Stimulated activated effector memory CD8-positive, alpha-beta T cell treated with anti-CD3 and anti-CD28 coated beads, Interleukin-12 subunit alpha, Interleukin-12 subunit beta, amount 100 ng/mL, for 72 hours (primary cell): ENCODE data around the gene MUC20.
A peak's percentile ranks its signal among the peaks of the same experiment; 100 is the strongest.
"Not testable (repeated sequence)": the region's sequence is repeated elsewhere in the genome, so short reads cannot be mapped to it uniquely, and the experiment has no call there.

Experiments used
- ATAC-seq: fragments of 150-1000 bp; cut with Tn5 transposase; 2 replicates; pipeline ENCODE4 v1.10.0; 2021
- DNase-seq, 2 donors: peaks; one replicate each; pipeline ENCODE4 v3.0.0; 2021 to 2022; ENCODE audit warnings: low spot score in 2 of 2
- H3K27ac Mint-ChIP-seq: one replicate; pipeline ENCODE4 v1.8.0; 2022; ENCODE audit warnings: mild to moderate bottlenecking, mixed read lengths
- H3K36me3 Mint-ChIP-seq: one replicate; pipeline ENCODE4 v1.8.0; 2022; ENCODE audit warnings: mild to moderate bottlenecking, mixed read lengths
- H3K4me1 Mint-ChIP-seq: one replicate; pipeline ENCODE4 v1.8.0; 2022; ENCODE audit warnings: mixed read lengths
- H3K4me3 Mint-ChIP-seq: one replicate; pipeline ENCODE4 v1.8.0; 2022; ENCODE audit warnings: mild to moderate bottlenecking, mixed read lengths
- H3K9me3 Mint-ChIP-seq: one replicate; pipeline ENCODE4 v1.8.0; 2022; ENCODE audit warnings: mixed read lengths

MUC20 gene

DNA sequence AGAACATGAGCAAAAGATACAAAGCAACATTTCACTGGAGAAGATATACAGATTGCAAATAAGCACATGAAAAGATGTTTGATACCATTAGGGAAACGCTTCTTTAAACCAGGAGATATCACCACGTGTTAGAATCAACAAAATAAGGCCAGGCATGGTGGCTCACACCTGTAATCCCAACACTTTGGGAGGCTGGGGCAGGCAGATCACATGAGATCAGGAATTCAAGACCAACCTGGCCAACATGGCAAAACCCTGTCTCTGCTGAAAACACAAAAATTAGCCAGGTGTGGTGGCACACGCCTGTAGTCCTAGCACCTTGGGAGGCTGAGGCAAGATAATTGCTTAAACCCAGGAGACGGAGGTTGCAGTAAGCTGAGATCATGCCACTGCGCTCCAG, 20.5 kb upstream of the MUC20 start:
- DNase-seq (no peak), ATAC-seq (no peak)
- Mint-ChIP-seq H3K4me1 (peaks cover 31% of the 10 kb centered on the region), H3K36me3 (peaks cover 63% of the 10 kb centered on the region), H3K27ac (peak overlapping the region; percentile 7), H3K4me3 (no peak overlapping the region), H3K9me3 (no peaks in the 10 kb centered on the region)

DNA sequence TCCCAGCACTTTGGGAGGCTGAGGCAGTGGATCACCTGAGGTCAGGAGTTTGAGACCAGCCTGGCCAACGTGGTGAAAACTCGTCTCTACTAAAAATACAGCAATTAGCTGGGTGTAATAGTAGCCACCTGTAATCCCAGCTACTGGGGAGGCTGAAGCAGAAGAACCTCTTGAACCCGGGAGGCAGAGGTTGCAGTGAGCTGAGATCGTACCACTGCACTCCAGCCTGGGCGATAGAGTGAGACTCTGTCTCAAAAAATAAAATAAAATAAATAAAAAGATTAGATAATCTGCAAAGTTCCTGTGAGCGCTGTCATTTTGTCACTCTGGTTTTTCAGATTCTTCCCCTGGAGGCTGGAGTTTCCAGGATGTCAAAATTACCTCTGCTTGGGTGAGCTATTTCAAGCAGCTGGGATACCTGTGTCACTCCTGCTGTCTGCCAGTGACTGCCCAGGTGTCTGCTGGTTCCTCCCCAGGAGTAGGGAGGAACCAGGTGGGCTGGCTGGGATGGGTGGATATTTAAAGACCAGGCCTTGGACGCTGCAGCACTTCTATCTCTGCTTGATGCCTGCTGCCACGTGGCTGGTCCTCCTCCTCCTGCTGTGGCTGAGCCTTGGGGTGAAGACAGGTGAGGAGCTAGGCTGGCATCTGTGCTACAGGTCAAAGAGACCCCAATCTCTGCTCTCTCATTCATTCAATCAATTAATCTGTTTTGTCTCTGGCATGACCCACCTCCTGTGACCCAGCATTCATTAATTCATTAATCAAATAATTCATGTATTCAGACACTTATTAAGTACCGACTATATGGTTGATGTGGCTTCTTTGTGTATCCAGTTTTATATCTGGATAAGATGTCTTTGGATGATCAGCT, 19.5 kb upstream of the MUC20 start:
- Mint-ChIP-seq H3K4me3 (no peak overlapping the region), H3K9me3 (no peaks in the 10 kb centered on the region), H3K36me3 (peaks cover 53% of the 10 kb centered on the region), H3K27ac (peak overlapping the region; percentile 33), H3K4me1 (peaks cover 34% of the 10 kb centered on the region)
- no peak for ATAC-seq
- no peak for DNase-seq

- no peak for ATAC-seq
- Mint-ChIP-seq H3K4me1 (peaks cover 14% of the 10 kb centered on the region), H3K4me3 (no peak overlapping the region), H3K27ac (no peak overlapping the region), H3K9me3 (no peaks in the 10 kb centered on the region), H3K36me3 (peaks cover 38% of the 10 kb centered on the region)
- no peak for DNase-seq
Measured at GRCh38 chr3:195703776-195704175, 17.0 kb upstream of the MUC20 start.

DNA sequence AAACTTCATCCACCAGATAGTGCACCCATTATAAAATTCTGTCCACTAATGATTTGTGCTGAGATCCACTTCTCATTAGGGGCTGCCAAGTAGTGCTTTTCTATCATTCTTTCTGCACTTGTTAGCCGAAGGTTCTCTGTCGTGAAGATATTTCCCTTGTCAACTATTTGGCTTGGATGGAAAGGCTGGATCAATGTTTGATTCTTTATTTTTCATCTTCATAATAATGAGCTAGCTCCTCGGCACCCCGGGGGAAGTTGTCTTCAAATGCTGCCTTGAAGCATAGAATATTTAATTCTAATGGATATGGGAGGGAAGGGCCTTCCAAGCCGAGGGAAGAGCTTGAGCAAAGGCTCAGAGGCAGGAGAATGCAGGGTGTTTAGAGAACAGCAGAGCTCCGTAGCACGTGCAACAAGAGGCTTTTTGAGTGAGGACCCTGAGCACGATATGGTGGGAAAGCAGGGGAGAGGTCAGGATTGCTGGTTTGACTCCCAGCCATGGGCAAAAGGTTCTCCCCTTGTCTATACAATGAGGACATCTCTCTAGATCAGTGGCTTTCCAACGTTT, 16.3 kb upstream of the MUC20 start:
- H3K9me3 Mint-ChIP-seq: no peaks in the 10 kb centered on the region
- peak overlapping the region; percentile 49 for H3K27ac Mint-ChIP-seq
- peaks cover 42% of the 10 kb centered on the region for H3K36me3 Mint-ChIP-seq
- peaks cover 12% of the 10 kb centered on the region for H3K4me1 Mint-ChIP-seq
- ATAC-seq (no peak), DNase-seq (no peak)
- H3K4me3 Mint-ChIP-seq: no peak overlapping the region

DNA sequence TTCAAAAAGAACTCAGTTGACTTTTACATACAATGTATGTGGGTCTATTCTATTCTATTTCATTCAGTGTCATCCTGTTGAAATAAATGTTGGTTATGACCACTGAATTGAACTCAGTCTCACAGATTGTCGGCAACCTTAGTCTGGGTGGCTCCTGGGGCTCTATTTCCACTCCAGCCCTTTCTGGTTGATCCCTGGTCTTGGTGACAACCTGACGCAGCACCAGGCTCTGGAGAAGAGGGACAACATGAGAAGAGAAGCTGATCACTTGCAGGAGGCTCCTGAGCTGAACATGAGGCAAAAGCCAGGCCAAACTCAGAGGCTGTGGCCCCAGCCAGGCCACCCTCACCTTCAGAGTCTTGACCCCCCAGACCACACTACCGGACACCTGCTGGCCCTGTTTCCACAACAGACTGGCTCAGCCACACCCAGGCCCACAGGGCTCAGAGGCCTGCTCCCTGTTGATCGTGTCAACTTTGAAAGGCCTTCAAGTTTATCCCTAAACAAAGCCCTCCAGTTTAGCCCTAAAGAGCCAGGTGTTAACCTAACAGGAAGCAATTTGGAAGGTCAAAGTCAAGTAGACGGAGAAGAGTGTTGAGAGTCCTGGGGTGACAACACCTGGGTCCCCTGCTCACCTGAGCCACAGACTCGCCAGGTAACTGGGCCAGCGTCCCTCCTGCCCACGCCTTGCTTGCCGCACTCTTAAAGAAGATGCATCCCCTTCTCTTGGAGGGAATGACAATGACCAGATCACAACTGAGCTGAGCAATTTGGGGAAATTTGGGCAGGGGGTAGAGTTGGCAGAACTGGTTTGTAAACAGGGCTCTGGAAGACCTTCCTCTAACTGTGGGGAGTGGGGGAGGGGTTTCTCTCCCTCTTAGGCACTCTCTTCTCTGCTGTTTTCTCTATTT, 15.4 kb upstream of the MUC20 start:
- Mint-ChIP-seq H3K36me3 (peaks cover 39% of the 10 kb centered on the region), H3K4me3 (no peak overlapping the region), H3K27ac (peak overlapping the region; percentile 49), H3K4me1 (peaks cover 18% of the 10 kb centered on the region), H3K9me3 (no peaks in the 10 kb centered on the region)
- DNase-seq (no peak), ATAC-seq (peak; percentile 31)

- no peak for DNase-seq
- Mint-ChIP-seq H3K27ac (no peak overlapping the region), H3K9me3 (no peaks in the 10 kb centered on the region), H3K36me3 (peaks cover 32% of the 10 kb centered on the region), H3K4me3 (no peak overlapping the region), H3K4me1 (peaks cover 19% of the 10 kb centered on the region)
- no peak for ATAC-seq
Measured at GRCh38 chr3:195708061-195708460, 12.7 kb upstream of the MUC20 start.

- Mint-ChIP-seq H3K27ac (peak overlapping the region; percentile 5), H3K36me3 (peaks cover 32% of the 10 kb centered on the region), H3K4me1 (peaks cover 19% of the 10 kb centered on the region), H3K4me3 (no peak overlapping the region), H3K9me3 (no peaks in the 10 kb centered on the region)
- ATAC-seq (no peak), DNase-seq (no peak)
Measured at GRCh38 chr3:195708626-195709481, 11.9 kb upstream of the MUC20 start.

DNA sequence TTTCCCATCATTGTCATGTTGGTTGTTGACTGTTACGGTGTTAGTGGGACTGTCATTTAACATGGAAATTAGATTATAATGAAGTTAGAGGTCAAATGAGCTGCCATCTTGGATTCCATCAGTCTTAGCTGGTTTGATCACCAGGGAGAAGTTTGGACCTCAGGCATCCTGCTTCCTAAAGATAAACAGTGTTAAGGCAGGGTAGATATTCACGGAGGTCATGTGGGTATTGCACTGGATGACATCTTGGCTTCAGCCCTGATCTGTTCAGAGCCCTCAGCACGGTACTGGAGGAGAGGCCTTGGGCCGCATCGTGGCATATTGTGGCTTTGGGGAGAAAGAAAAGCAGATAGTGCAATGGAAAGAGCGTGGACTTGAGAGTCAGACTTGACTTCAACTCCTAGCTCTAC, 11.1 kb upstream of the MUC20 start:
- H3K9me3 Mint-ChIP-seq: no peaks in the 10 kb centered on the region

DNA sequence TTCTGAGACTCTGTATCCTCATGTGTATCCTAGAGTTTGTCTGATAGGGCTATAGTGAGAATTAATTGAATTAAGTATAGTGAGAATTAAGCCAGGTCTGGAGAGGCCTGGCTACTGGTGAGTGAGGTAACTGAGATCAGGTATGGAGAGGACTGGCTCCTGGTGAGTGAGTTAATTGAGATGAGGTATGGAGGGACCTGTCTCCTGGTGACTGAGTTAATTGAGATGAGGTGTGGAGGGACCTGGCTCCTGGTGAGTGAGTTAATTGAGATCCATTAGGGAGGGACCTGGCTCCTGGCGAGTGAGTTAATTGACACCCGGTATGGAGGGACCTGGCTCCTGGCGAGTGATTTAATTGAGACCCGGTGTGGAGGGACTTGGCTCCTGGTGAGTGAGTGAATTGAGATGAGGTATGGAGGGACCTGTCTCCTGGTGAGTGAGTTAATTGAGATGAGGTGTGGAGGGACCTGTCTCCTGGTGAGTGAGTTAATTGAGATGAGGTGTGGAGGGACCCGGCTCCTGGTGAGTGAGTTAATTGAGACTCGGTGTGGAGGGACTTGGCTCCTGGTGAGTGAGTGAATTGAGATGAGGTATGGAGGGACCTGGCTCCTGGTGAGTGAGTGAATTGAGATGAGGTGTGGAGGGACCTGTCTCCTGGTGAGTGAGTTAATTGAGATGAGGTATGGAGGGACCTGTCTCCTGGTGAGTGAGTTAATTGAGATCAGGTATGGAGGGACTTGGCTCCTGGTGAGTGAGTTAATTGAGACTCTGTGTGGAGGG, 10.5 kb upstream of the MUC20 start:
- ATAC-seq, H3K4me3 Mint-ChIP-seq, DNase-seq, H3K9me3 Mint-ChIP-seq: not testable (repeated sequence)
- H3K4me1 Mint-ChIP-seq: peaks cover 15% of the 10 kb centered on the region
- H3K36me3 Mint-ChIP-seq: peaks cover 45% of the 10 kb centered on the region
- H3K27ac Mint-ChIP-seq: peak overlapping the region; percentile 5

More for the DNA sequence above, 11.1 kb upstream of the MUC20 start:
- Mint-ChIP-seq H3K27ac (peak overlapping the region; percentile 5), H3K36me3 (peaks cover 39% of the 10 kb centered on the region), H3K4me3 (no peak overlapping the region), H3K4me1 (peaks cover 19% of the 10 kb centered on the region)
- DNase-seq: no peak
- no peak for ATAC-seq

DNA sequence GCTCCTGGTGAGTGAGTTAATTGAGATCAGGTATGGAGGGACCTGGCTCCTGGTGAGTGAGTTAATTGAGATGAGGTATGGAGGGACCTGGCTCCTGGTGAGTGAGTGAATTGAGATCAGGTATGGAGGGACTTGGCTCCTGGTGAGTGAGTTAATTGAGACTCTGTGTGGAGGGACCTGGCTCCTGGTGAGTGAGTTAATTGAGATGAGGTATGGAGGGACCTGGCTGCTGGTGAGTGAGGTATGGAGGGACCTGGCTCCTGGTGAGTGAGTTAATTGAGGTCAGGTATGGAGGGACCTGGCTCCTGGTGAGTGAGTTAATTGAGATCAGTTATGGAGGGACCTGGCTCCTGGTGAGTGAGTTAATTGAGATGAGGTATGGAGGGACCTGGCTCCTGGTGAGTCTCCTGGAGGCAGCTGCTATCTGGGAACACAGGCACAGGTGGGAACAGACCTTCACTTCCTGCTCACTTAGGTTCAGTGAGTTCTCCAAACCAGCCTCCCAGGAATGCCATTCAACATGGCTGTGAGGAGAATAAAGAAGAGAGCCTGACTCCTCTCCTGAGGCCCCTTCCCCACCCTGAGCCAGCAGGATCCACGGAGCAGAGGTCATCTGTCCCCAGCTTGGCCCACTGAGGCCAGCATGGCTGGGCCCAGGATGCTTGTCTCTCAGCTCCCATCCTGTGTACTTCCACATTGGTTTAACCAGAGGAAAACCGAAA, 9.5 kb upstream of the MUC20 start:
- H3K4me1 Mint-ChIP-seq: peaks cover 17% of the 10 kb centered on the region
- ATAC-seq: peak; percentile 20
- H3K9me3 Mint-ChIP-seq, H3K27ac Mint-ChIP-seq, H3K4me3 Mint-ChIP-seq, DNase-seq: not testable (repeated sequence)
- H3K36me3 Mint-ChIP-seq: peaks cover 47% of the 10 kb centered on the region

GRCh38 chr3:195711813-195712534, 8.8 kb upstream of the MUC20 start:
- no peak overlapping the region for H3K4me3 Mint-ChIP-seq
- H3K4me1 Mint-ChIP-seq: peaks cover 21% of the 10 kb centered on the region
- H3K9me3 Mint-ChIP-seq: no peaks in the 10 kb centered on the region
- H3K27ac Mint-ChIP-seq: peak overlapping the region; percentile 33
- ATAC-seq (peak; percentile 69), DNase-seq (no peak)
- peaks cover 47% of the 10 kb centered on the region for H3K36me3 Mint-ChIP-seq

DNA sequence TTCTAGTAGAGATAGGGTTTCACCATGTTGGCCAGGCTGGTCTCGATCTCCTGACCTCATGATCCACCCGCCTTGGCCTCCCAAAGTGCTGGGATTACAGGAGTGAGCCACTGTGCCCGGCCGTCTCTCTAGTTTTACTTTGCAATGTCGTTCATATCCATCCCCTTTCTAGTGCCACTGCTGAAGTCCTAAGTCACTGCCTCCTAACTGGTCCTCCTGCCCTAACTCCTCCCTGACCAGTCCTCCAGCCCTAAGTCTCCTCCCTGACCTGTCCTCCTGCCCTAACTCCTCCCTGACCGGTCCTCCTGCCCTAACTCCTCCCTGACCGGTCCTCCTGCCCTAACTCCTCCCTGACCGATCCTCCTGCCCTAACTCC, 8.3 kb upstream of the MUC20 start:
- not testable (repeated sequence) for H3K9me3 Mint-ChIP-seq, DNase-seq, H3K4me3 Mint-ChIP-seq
- Mint-ChIP-seq H3K36me3 (peaks cover 47% of the 10 kb centered on the region), H3K27ac (peak overlapping the region; percentile 33), H3K4me1 (peaks cover 23% of the 10 kb centered on the region)
- ATAC-seq: peak; percentile 44

DNA sequence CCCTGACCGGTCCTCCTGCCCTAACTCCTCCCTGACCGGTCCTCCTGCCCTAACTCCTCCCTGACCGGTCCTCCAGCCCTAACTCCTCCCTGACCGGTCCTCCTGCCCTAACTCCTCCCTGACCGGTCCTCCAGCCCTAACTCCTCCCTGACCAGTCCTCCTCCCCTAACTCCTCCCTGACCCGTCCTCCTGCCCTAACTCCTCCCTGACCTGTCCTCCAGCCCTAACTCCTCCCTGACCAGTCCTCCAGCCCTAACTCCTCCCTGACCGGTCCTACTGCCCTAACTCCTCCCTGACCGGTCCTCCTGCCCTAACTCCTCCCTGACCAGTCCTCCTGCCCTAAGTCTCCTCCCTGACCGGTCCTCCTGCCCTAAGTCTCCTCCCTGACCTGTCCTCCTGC, 7.6 kb upstream of the MUC20 start:
- not testable (repeated sequence) for H3K4me3 Mint-ChIP-seq, H3K27ac Mint-ChIP-seq, ATAC-seq, H3K9me3 Mint-ChIP-seq, DNase-seq
- Mint-ChIP-seq H3K36me3 (peaks cover 44% of the 10 kb centered on the region), H3K4me1 (peaks cover 23% of the 10 kb centered on the region)
